22Rv1 (cell line): ENCODE measurements around the gene FAM168A.

Experiments
- CTCF ChIP-seq: fragments of 450-650 bp; IDR thresholded peaks from 2 replicates; pipeline ENCODE4 v1.5.1; 2017; ENCODE audit warnings: mild to moderate bottlenecking
- ZFX ChIP-seq: fragments of 450-650 bp; IDR thresholded peaks from 2 replicates; pipeline ENCODE4 v1.6.1; 2017; ENCODE audit warnings: antibody characterized with exemption, borderline replicate concordance

DNA sequence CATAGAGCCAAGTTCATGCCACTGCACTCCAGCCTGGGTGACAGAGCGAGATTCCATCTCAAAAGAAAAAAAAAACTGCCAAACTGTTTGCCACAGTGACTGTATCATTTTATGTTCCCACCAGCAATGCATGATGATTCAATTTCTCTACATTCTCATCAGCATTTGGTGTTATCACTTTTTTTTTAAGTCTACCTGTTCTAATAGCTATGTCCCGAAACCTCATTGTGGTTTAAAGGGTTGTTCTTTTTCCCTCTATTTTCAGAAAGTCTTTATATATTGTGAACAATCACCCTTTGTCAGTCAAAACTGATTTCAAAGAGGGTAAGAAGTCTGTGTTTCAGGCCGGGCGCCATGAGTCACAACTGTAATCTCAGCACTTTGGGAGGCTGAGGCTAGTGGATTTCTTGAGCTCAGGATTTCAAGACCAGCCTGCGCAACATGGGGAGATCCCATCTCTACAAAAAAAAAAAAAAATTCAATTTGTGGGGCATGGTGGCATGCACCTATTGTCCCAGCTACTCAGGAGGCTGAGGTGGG, 14.8 kb upstream of the FAM168A start:
- TF ChIP-seq CTCF (no peak), ZFX (no peak)
